GM12864 (cell line): ENCODE measurements around the gene ELOF1.
"Not testable (repeated sequence)": the region's sequence is repeated elsewhere in the genome, so short reads cannot be mapped to it uniquely, and the experiment has no call there.

Source experiments
- DNase-seq: peaks from one replicate; pipeline ENCODE4 v3.0.0-alpha.2; 2011; ENCODE audit warnings: low read depth
- H3K4me3 ChIP-seq: 2 replicates; pipeline ENCODE4 v1.5.1; 2011; ENCODE audit warnings: mild to moderate bottlenecking, low read depth, low read length, control low read depth
- TF ChIP-seq, protein P1 (sequence below): IDR thresholded peaks from 2 replicates; pipeline ENCODE4 v1.5.1; 2011; ENCODE audit warnings: low read depth, mild to moderate bottlenecking, moderate library complexity, low read length, control low read depth, inconsistent platforms; ENCODE audit errors: missing control alignments

ELOF1 gene

DNA sequence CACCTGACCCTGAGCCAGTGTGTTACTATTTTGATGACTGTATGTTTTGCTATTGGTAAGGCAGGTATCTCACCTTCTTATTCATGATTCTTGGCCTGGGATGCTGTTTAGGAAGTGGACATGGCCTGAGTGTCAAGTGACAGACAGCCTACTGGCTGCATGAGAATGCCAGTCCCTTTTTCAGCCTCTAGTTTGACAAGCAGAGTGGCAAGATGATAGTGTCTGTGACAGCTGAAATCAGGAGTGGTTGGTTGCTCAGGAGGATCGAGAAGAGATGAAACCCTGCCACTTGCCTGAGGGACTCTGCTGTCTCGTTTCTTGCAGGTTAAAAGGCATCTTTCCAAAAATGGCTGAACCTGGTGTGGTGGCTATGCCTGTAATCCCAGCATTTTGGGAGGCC lies 7.1 kb upstream of the ELOF1 start:
- no peak for DNase-seq
- H3K4me3 ChIP-seq, result no peak overlapping the region
- TF ChIP-seq, protein P1, sequence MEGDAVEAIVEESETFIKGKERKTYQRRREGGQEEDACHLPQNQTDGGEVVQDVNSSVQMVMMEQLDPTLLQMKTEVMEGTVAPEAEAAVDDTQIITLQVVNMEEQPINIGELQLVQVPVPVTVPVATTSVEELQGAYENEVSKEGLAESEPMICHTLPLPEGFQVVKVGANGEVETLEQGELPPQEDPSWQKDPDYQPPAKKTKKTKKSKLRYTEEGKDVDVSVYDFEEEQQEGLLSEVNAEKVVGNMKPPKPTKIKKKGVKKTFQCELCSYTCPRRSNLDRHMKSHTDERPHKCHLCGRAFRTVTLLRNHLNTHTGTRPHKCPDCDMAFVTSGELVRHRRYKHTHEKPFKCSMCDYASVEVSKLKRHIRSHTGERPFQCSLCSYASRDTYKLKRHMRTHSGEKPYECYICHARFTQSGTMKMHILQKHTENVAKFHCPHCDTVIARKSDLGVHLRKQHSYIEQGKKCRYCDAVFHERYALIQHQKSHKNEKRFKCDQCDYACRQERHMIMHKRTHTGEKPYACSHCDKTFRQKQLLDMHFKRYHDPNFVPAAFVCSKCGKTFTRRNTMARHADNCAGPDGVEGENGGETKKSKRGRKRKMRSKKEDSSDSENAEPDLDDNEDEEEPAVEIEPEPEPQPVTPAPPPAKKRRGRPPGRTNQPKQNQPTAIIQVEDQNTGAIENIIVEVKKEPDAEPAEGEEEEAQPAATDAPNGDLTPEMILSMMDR, result no peak

DNA sequence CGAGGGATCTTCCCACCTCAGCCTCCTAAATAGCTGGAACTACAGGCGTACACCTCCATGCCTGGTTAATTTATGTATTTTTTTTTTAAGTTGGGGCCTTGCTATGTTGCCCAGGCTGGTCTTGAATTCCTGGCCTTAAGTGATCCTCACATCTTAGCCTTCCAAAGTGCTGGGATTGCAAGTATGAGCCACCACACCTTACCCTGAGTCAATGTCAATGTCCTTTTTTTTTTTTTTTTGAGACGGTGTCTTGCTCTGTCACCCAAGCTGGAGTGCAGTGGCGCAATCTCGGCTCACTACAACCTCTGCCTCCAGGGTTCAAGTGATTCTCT lies 6.6 kb upstream of the ELOF1 start:
- not testable (repeated sequence) for H3K4me3 ChIP-seq, DNase-seq

DNA sequence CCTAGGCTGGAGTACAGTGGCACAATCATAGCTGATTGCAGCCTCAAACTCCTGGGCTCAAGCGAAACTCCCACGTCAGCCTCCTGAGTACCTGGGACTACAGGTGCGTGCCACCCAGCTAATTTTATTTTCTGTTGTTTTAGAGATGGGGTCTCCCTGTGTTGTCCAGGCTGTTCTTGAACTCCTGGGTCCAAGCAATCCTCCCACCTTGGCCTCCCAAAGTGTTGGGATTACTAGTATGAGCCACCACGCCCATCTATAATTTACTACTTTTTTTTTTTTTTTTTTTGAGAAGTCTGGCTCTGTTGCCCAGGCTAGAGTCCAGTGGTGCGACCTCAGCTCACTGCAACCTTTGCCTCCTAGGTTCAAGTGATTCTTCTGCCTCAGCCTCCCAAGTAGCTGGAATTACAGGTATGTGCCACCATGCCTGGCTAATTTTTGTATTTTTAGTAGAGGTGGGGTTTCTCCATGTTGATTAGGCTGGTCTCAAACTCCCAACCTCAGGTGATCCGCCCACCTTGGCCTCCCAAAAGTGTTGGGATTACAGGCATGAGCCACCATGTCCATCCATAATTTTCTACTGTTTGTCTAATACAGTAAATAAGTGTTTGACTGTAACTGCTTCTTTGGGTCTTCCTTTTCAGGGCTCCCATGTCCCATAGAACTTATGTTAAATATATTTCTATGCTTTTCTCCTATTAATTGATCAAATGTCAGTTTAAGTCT lies 5.2 kb upstream of the ELOF1 start:
- H3K4me3 ChIP-seq, DNase-seq: not testable (repeated sequence)

DNA sequence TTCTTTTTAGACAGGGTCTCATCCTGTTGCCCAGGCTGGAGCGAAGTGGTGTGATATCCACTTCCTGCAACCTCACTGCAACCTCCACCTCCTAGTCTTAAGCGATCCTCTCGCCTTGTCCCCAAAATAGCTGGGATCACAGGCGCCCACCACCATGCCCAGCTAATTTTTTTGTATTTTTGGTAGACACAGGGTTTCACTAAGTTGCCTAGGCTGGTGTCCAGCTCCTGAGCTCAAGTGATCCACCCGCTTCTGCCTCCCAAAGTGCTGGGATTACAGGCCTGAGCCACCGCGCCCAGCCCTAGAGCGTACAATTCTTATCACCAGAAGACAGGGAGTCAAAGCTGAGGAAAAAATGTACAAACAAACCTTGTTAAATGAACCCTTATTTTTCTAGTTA lies 4.5 kb upstream of the ELOF1 start:
- DNase-seq, result no peak
- TF ChIP-seq, protein P1, result no peak
- H3K4me3 ChIP-seq, result no peak overlapping the region

DNA sequence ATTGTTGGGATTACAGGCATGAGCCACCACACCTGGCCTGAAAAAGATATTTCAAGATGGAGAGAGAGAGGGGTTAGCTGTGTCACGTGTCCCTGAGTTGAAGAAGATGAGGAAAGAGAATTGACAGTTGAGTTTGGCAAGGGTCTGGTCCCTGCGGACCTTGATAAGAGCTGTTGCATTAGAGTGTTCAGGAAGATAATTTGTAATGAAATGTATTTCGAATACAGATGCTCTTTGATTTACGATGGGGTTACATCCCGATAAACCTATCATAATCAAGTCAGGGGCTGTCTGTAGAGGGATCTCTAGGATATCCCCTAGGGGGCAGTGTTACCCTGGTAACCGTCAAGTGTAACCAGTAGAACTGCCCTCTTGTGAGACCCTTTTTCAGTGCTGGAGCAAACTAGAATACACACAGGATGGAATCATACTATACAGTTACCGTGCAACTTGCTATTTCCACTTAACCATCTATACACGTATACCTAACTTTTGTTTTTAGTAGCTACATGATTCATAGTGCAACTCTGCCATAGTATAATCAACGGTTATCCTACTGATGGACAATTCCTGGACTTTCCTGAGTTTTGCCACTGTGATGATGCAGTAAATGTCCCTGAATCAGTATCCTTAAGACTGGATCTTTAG lies 1.5 kb upstream of the ELOF1 start:
- DNase-seq, result peak; percentile 91
- H3K4me3 ChIP-seq, result peak overlapping the region; percentile 86
- TF ChIP-seq, protein P1, result peak; percentile 73

DNA sequence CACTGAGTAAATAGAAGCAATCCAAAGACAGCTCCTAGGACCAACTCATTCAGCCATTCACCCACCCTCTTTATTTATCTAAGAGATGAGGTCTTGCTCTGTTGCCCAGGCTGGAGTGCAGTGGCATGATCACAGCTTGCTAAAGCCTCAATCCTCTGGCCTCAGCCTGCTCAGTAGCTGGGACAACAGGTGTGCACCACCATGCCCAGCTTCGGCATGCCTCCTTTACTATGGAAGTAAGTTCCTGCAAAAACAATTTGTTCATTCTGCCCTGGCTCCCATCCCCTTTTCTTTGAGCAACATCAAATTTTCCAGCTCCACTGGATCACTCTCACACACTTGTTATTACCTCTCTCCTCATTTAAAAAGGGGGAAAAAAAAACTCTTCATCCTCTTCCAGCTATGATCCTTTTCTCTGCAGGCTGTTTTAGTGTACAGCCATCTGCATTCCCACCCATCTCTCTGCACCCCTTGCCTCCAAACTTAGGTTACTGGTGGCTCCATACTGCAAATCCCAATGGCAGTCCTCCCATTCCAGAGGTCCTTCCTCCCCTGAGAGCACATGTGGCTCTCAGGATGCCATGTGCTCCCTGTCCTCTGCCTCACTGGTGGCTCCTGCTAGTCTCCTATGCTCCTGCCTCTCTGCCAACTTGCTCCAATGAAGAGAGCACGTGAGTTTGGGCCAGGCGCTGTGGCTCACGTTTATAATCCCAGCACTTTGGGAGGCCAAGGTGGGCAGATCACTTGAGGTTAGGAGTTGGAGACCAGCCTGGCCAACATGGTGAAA lies 2.2 kb downstream of the ELOF1 start:
- TF ChIP-seq, protein P1, result no peak
- no peak for DNase-seq
- no peak overlapping the region for H3K4me3 ChIP-seq

DNA sequence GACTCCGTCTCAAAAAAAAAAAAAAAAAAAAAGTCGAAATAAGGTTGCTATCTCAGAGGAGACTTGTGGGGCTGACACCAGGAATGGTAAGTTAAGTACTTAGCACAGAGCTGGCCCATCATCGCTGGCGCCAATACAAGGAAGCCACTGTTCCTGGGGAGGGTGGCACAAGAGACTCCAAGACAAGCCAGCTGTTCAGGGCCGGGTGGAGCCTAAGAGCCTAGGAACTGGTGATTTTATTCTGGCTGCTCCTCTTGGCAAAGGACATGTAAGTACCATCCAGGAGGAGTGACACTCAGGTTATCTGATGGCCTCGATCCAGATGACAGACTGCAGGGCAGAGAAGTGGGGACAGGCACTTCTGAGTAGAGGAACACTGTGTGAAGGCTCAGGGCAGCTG lies 3.8 kb downstream of the ELOF1 start:
- no peak for DNase-seq
- TF ChIP-seq, protein P1, result no peak
- no peak overlapping the region for H3K4me3 ChIP-seq
